B cell (primary cell): ENCODE measurements around the gene ASTN2. TPM values are rescaled to one million over a fixed set of nuclear protein-coding genes. Genes with fewer than 3 reads are reported as not detected.

Experiments used
- ATAC-seq: fragments of 200-7000 bp; cut with Tn5 transposase; one replicate; pipeline ENCODE4 v1.10.0; 2021; ENCODE audit warnings: low read depth, mild to moderate bottlenecking, moderate number of reproducible peaks, moderate library complexity
- CTCF ChIA-PET: fragments of 350-600 bp; sonication (Branson Sonifier 250); formaldehyde crosslinking; loops from one replicate; lab custom pipeline; 2021; ENCODE audit warnings: antibody characterized with exemption, inconsistent platforms; lab: Charles Lee
- POLR2A ChIA-PET: fragments of 350-600 bp; sonication (Branson Sonifier 250); formaldehyde crosslinking; loops from one replicate; lab custom pipeline; 2021; ENCODE audit warnings: antibody characterized with exemption; lab: Charles Lee
- DNase-seq: peaks from one replicate; pipeline ENCODE4 v3.0.0; 2013
- H2AFZ ChIP-seq: 2 replicates; pipeline ENCODE4 v1.6.1; 2012; ENCODE audit warnings: mild to moderate bottlenecking, low read depth, low read length; ENCODE audit not compliant: insufficient read depth, poor library complexity, severe bottlenecking
- H3K27ac ChIP-seq, 2 donors: 1 replicate in 1 of 2; 2 replicates in 1 of 2; pipeline ENCODE4 v1.5.1; 2012 to 2013; ENCODE audit warnings: low read length in 2 of 2, mild to moderate bottlenecking in 2 of 2, moderate library complexity in 1 of 2
- H3K27me3 ChIP-seq, 4 experiments: fragments of 200-600 bp in 1 of 4; sonication (generic) in 1 of 4; replicated peaks in 1 of 4; 1 replicate in 2 of 4; 2 replicates in 2 of 4; pipeline versions ENCODE4 v1.6.1 to v1.7.0; 2013 to 2016; ENCODE audit warnings: low read length in 3 of 4, mild to moderate bottlenecking in 2 of 4, mixed read lengths in 1 of 4, moderate library complexity in 1 of 4; ENCODE audit not compliant: insufficient read depth in 4 of 4, control insufficient read depth in 3 of 4; ENCODE audit errors: control extremely low read depth in 1 of 4
- H3K36me3 ChIP-seq, 2 experiments: replicated peaks in 1 of 2; 1 replicate in 1 of 2; 2 replicates in 1 of 2; pipeline versions ENCODE4 v1.6.1 to v1.7.1; 2013; ENCODE audit warnings: low read length in 1 of 2; ENCODE audit not compliant: insufficient read depth in 2 of 2, control insufficient read depth in 1 of 2; ENCODE audit errors: control extremely low read depth in 1 of 2, extremely low read depth in 1 of 2
- H3K4me1 ChIP-seq, 2 donors: fragments of 200-600 bp in 1 of 2; sonication (generic) in 1 of 2; 1 replicate in 1 of 2; 2 replicates in 1 of 2; pipeline versions ENCODE4 v1.5.1 to v1.6.1; 2013 to 2017; ENCODE audit warnings: low read length in 2 of 2; ENCODE audit not compliant: control insufficient read depth in 2 of 2, insufficient read depth in 2 of 2
- H3K4me2 ChIP-seq: replicated peaks from 2 replicates; pipeline ENCODE3; 2012; ENCODE audit warnings: mild to moderate bottlenecking, low read depth, low read length; ENCODE audit not compliant: poor library complexity, severe bottlenecking
- H3K4me3 ChIP-seq, 5 experiments: fragments of 200-600 bp in 1 of 5; sonication (generic) in 1 of 5; 1 replicate in 3 of 5; 2 replicates in 2 of 5; pipeline versions ENCODE4 v1.5.1 to v1.7.0; 2011 to 2016; ENCODE audit warnings: low read length in 4 of 5, mild to moderate bottlenecking in 4 of 5, low read depth in 2 of 5, control low read depth in 1 of 5, moderate library complexity in 1 of 5; ENCODE audit not compliant: insufficient read depth in 1 of 5; ENCODE audit errors: control extremely low read depth in 1 of 5, extremely low read depth in 1 of 5
- H3K79me2 ChIP-seq: fragments of 200-600 bp; sonication (generic); one replicate; pipeline ENCODE4 v1.6.0; 2016; ENCODE audit warnings: low read length; ENCODE audit not compliant: control insufficient read depth, insufficient read depth
- H3K9ac ChIP-seq: fragments of 200-600 bp; sonication (generic); 2 replicates; pipeline ENCODE4 v1.6.1; 2017; ENCODE audit warnings: mild to moderate bottlenecking, low read length, moderate library complexity
- H3K9me3 ChIP-seq, 3 donors: one replicate each; pipeline versions ENCODE4 v1.6.1 to v1.7.1; 2013; ENCODE audit warnings: low read length in 2 of 3; ENCODE audit not compliant: control insufficient read depth in 2 of 3, insufficient read depth in 1 of 3; ENCODE audit errors: control extremely low read depth in 1 of 3
- H4K20me1 ChIP-seq: 2 replicates; pipeline ENCODE4 v1.6.0; 2012; ENCODE audit warnings: mild to moderate bottlenecking, low read length; ENCODE audit not compliant: insufficient read depth, control insufficient read depth, poor library complexity, severe bottlenecking
- H3K27ac Mint-ChIP-seq: one replicate; pipeline ENCODE4 v1.8.0; 2021; ENCODE audit warnings: mixed read lengths
- H3K27me3 Mint-ChIP-seq: one replicate; pipeline ENCODE4 v1.8.0; 2021; ENCODE audit warnings: mixed read lengths
- H3K4me1 Mint-ChIP-seq: one replicate; pipeline ENCODE4 v1.8.0; 2021; ENCODE audit warnings: mixed read lengths
- H3K4me3 Mint-ChIP-seq: one replicate; pipeline ENCODE4 v1.8.0; 2021; ENCODE audit warnings: mixed read lengths
- H3K9me3 Mint-ChIP-seq: one replicate; pipeline ENCODE4 v1.8.0; 2022; ENCODE audit warnings: mixed read lengths; ENCODE audit not compliant: insufficient read depth
- CTCF ChIP-seq: fragments of 200-600 bp; IDR thresholded peaks from one replicate; pipeline ENCODE4 v1.8.0; 2022; ENCODE audit warnings: antibody characterized with exemption, mild to moderate bottlenecking
- EZH2 ChIP-seq: IDR thresholded peaks from 2 replicates; pipeline ENCODE4 v1.6.1; 2012; ENCODE audit warnings: borderline replicate concordance, low read depth, mild to moderate bottlenecking, moderate library complexity, low read length; ENCODE audit not compliant: insufficient read depth, poor library complexity, severe bottlenecking
- WGBS: methylation state at CpG from one replicate; pipeline ENCODE4 v1.1.5; 2013; ENCODE audit warnings: missing lambda C conversion rate; ENCODE audit not compliant: insufficient coverage; 5-methylcytosine and 5-hydroxymethylcytosine counted together
- intact Hi-C: fragments of 100-400 bp; cut with micrococcal nuclease; formaldehyde crosslinking; loops from one replicate; pipeline ENCODE4 v1.10.0; 2022
- polyA plus RNA-seq: library from polyadenylated mRNA; depleted of rRNA; stranded (reverse); fragments of >200 nt; gene quantifications from 2 replicates; pipeline ENCODE4 v1.2.3, GENCODE V29; 2012
- total RNA-seq, 2 donors: library from RNA; stranded (reverse); fragments of 120-200 nt in 1 of 2; gene quantifications; 1 replicate in 1 of 2; 2 replicates in 1 of 2; pipeline versions ENCODE4 v1.2.3 to v1.2.4, GENCODE V29; 2013 to 2022

ASTN2 gene
- total and polyA plus RNA-seq, 2 donors (not counting 1 experiment from before 2014, with no cell fraction given): 1.2 to 3.6 TPM

DNA sequence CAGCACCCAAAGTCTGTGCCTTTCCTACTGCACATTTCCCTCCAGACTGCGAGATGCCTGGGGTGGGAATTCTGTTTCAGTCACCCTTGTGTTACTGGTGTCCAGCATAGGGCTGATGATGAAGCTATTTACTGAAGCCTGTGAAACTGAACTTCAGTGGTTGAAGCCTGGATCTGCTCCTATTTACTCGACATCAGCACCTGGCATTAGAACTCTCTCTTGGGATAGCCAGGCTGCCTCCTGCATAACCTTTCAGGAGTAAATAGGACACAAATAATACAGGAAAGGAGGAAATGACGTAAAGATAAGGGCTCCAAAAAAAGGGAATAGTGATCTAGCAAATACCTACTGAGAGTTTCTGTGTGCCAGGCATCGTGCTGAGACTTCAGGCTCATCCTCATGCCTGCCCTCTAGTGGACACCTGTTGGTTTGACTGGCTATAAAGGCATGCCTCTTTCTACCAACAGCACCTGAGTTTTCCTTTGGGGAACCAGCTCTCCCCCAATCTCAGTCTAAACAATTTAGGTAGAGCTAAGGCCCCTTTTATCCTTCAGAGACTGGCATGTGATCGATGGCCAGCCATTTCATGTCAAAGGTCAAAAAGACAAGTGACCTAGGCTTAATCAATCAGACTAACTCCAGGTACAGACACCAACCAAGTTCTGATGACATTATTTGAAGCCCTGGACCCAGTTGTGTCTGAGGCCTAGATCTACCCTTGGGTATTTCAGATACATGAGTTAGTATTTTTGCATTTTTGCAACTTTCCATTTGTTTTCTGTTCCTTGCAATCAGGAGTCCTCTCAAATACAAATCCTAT, 919.8 kb downstream of the ASTN2 start:
- ChIA-PET CTCF (interaction anchor here (1.5 to 2.3 kb wide), 3 partner anchors 9 to 77 kb away, joined by 4 to 8 read pairs (median 4); no protein-coding TSS in a partner anchor), POLR2A (no interaction called here)
- peak; percentile 14 for DNase-seq

More for the DNA sequence above, 919.8 kb downstream of the ASTN2 start:
- no peak overlapping the region for H3K9ac ChIP-seq
- Mint-ChIP-seq H3K9me3 (no peaks in the 10 kb centered on the region), H3K27me3 (peaks cover 3% of the 10 kb centered on the region), H3K27ac (no peak overlapping the region), H3K4me3 (no peak overlapping the region), H3K4me1 (no peaks in the 10 kb centered on the region)
- H3K4me3 ChIP-seq: no peak overlapping the region
- no peaks in the 10 kb centered on the region for H3K9me3 ChIP-seq
- no peaks in the 10 kb centered on the region for H3K27me3 ChIP-seq
- no peak overlapping the region for H3K4me2 ChIP-seq
- H4K20me1 ChIP-seq: no peaks in the 10 kb centered on the region
- WGBS: 40% methylated on average over 3 of the region's 5 CpGs
- TF ChIP-seq EZH2: no peak
- peak; percentile 67 for TF ChIP-seq CTCF
- intact Hi-C loops: no loop called here
- ATAC-seq: no peak
- no peak overlapping the region for H3K27ac ChIP-seq
- H3K79me2 ChIP-seq: no peaks in the 10 kb centered on the region
- no peaks in the 10 kb centered on the region for H3K36me3 ChIP-seq
- H2AFZ ChIP-seq: no peak overlapping the region
- H3K4me1 ChIP-seq: no peaks in the 10 kb centered on the region
